Measurements from ENCODE around the gene COL13A1.

DNA sequence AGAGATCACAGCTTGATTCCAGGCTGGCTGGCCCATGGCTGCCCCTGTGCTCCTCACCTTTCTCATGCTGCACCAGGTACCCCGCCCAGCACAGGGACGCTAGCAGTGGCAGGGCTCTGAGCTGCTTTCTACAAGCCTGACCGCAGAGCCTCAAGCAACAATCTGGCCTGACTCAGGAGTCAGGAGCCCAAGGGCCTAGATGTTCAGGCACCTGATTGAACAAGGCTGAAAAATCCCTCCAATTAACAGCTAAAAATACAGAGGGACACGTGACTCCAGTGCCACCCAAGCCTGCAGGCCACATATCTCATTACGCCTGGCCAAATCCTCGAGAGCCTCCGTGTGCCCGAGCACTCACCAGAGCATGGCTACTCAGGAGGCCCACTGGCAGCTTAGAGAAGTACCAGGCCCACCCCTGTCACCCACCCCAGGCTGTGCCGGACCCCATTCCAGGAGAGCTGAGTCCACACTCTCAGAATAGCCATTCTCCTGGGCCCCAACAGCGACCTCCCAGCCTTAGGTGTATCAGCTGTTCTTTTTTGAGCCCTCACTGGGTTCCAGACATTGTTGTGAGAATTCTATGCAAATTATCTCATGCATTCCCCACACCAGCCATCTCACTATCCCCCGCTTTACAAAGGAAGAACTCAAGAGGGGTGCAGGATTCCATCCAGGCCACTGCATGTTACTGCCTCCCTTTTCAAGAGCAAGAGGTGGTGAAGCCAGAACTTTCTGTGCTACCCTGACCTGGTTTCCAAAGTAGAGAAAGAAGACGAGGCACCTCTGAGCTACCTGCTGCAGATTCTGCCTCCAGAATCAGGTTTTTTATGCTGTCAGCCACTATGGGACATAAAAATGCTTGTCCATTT lies 98.3 kb downstream of the COL13A1 start:
- no peak for TF ChIP-seq EP300 (IDR thresholded peaks at IDR 0.05; ENCODE audit: borderline replicate concordance in 1 of 2, low read depth in 2 of 2, low read length in 2 of 2)
- TF ChIP-seq FOSL1 (IDR thresholded peaks at IDR 0.05; ENCODE audit: insufficient read depth, low read depth, low read length), result no peak
- TF ChIP-seq, protein P1, sequence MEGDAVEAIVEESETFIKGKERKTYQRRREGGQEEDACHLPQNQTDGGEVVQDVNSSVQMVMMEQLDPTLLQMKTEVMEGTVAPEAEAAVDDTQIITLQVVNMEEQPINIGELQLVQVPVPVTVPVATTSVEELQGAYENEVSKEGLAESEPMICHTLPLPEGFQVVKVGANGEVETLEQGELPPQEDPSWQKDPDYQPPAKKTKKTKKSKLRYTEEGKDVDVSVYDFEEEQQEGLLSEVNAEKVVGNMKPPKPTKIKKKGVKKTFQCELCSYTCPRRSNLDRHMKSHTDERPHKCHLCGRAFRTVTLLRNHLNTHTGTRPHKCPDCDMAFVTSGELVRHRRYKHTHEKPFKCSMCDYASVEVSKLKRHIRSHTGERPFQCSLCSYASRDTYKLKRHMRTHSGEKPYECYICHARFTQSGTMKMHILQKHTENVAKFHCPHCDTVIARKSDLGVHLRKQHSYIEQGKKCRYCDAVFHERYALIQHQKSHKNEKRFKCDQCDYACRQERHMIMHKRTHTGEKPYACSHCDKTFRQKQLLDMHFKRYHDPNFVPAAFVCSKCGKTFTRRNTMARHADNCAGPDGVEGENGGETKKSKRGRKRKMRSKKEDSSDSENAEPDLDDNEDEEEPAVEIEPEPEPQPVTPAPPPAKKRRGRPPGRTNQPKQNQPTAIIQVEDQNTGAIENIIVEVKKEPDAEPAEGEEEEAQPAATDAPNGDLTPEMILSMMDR (IDR thresholded peaks at IDR 0.05; ENCODE audit: control extremely low read depth in 1 of 3, insufficient read depth in 1 of 3, low read depth in 1 of 3, low read length in 3 of 3), result no peak
- TF ChIP-seq EGR1 (IDR thresholded peaks at IDR 0.05; ENCODE audit: borderline replicate concordance, low read depth, low read length), result no peak
- TF ChIP-seq, protein P2, sequence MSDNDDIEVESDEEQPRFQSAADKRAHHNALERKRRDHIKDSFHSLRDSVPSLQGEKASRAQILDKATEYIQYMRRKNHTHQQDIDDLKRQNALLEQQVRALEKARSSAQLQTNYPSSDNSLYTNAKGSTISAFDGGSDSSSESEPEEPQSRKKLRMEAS (IDR thresholded peaks at IDR 0.05), result peak; percentile 60; the same call in 1 of the 2 replicates
- TF ChIP-seq POLR2AphosphoS5 (IDR thresholded peaks at IDR 0.05; ENCODE audit: low read depth, low read length), result no peak
- TF ChIP-seq SIN3A (conservative IDR thresholded peaks at IDR 0.05 in 1 of 2, IDR thresholded peaks at IDR 0.05 in 1 of 2; ENCODE audit: low read depth in 1 of 2, low read length in 2 of 2), result no peak

Data from H1 (cell line).